Loucy (cell line): Measurements from ENCODE around the gene AIMP1.

Experiments
- CTCF ChIP-seq: fragments of 200-600 bp; sonication (generic); conservative IDR thresholded peaks from 2 replicates; pipeline ENCODE4 v1.5.1; 2014; ENCODE audit warnings: mild to moderate bottlenecking, antibody characterized with exemption, low read length
- EZH2phosphoT487 ChIP-seq: fragments of 200-600 bp; IDR thresholded peaks from 2 replicates; pipeline ENCODE4 v1.6.1; 2018; ENCODE audit warnings: antibody characterized with exemption, mild to moderate bottlenecking, moderate library complexity, borderline replicate concordance

- TF ChIP-seq CTCF (no peak), EZH2phosphoT487 (no peak)
These were observed 1.4 kb upstream of the AIMP1 start for GRCh38 chr4:106314960-106315359.
